Measurements from ENCODE around the gene FAM209A.

GRCh38 chr20:56517641-56518040 lies 6.9 kb upstream of the FAM209A start:
- TF ChIP-seq GABPA (IDR thresholded peaks at IDR 0.05; ENCODE audit: low read depth) (no peak), KAT2A (conservative IDR thresholded peaks at IDR 0.05; ENCODE audit: control insufficient read depth, low read depth, low read length) (no peak), EP300 (IDR thresholded peaks at IDR 0.05; ENCODE audit: borderline replicate concordance in 1 of 2, control insufficient read depth in 1 of 2, low read depth in 2 of 2, low read length in 2 of 2) (no peak), POLR2AphosphoS5 (IDR thresholded peaks at IDR 0.05; ENCODE audit: low read length) (no peak), RAD21 (IDR thresholded peaks at IDR 0.05; ENCODE audit: insufficient read depth, low read depth, low read length) (no peak), RFX5 (IDR thresholded peaks at IDR 0.05; ENCODE audit: low read depth, low read length) (no peak), SKIL (IDR thresholded peaks at IDR 0.05; ENCODE audit: low read depth, poor library complexity, severe bottlenecking) (no peak), TAF1 (IDR thresholded peaks at IDR 0.05; ENCODE audit: borderline replicate concordance, low read depth, low read length) (no peak), YY1 (IDR thresholded peaks at IDR 0.05; ENCODE audit: low read depth, low read length) (no peak), CREM (IDR thresholded peaks at IDR 0.05; ENCODE audit: low read depth) (no peak), REST (IDR thresholded peaks at IDR 0.05; ENCODE audit: low read depth, low read length) (no peak), MAX (IDR thresholded peaks at IDR 0.05; ENCODE audit: low read depth, low read length) (no peak)
